Naive thymus-derived CD8-positive, alpha-beta T cell (primary cell): ENCODE results near the gene JARID2. TPM values are rescaled to one million over a fixed set of nuclear protein-coding genes. Genes with fewer than 3 reads are reported as not detected.

ENCODE experiments used
- ATAC-seq, 2 donors: fragments of 150-1000 bp; cut with Tn5 transposase in 1 of 2; sonication (Bioruptor Pico), chemical (Tn5 transposase) in 1 of 2; 1 replicate in 1 of 2; 2 replicates in 1 of 2; pipeline ENCODE4 v1.10.0; 2021; ENCODE audit warnings: mild to moderate bottlenecking in 2 of 2, moderate library complexity in 2 of 2
- POLR2A ChIA-PET: fragments of 350-600 bp; sonication (Branson Sonifier 250); formaldehyde crosslinking; loops from one replicate; lab custom pipeline; 2021; ENCODE audit warnings: antibody characterized with exemption; lab: Charles Lee
- DNase-seq, 10 donors: peaks; one replicate each; pipeline versions ENCODE4 v3.0.0 to v3.0.0-alpha.2; 2020 to 2022
- H3K27ac Mint-ChIP-seq, 10 donors: one replicate each; pipeline ENCODE4 v1.8.0; 2020 to 2022; ENCODE audit warnings: mild to moderate bottlenecking in 10 of 10, mixed read lengths in 10 of 10, moderate library complexity in 4 of 10, inconsistent platforms in 1 of 10
- H3K27me3 Mint-ChIP-seq, 5 donors: one replicate each; pipeline ENCODE4 v1.8.0; 2021 to 2022; ENCODE audit warnings: mixed read lengths in 5 of 5
- H3K36me3 Mint-ChIP-seq, 3 donors: one replicate each; pipeline ENCODE4 v1.8.0; 2020 to 2022; ENCODE audit warnings: mixed read lengths in 3 of 3, mild to moderate bottlenecking in 2 of 3, inconsistent platforms in 1 of 3
- H3K4me1 Mint-ChIP-seq, 4 donors: one replicate each; pipeline ENCODE4 v1.8.0; 2021 to 2022; ENCODE audit warnings: mixed read lengths in 4 of 4
- H3K4me3 Mint-ChIP-seq, 10 donors: one replicate each; pipeline ENCODE4 v1.8.0; 2020 to 2022; ENCODE audit warnings: mild to moderate bottlenecking in 10 of 10, mixed read lengths in 10 of 10, moderate library complexity in 6 of 10, inconsistent platforms in 1 of 10
- H3K9me3 Mint-ChIP-seq, 9 donors: one replicate each; pipeline ENCODE4 v1.8.0; 2020 to 2022; ENCODE audit warnings: mixed read lengths in 9 of 9, mild to moderate bottlenecking in 3 of 9, inconsistent platforms in 1 of 9, moderate library complexity in 1 of 9
- polyA plus RNA-seq, 3 donors: library from polyadenylated mRNA; unstranded; fragments of 300-500 nt; fragmentation: Illumina TruSeq; gene quantifications; one replicate each; pipeline ENCODE4 v1.2.3, GENCODE V29; 2021
- total RNA-seq, 8 experiments: library from RNA in 2 of 8; stranded (reverse) in 2 of 8; gene quantifications; one replicate each; pipeline ENCODE4 v1.2.3 and lab custom pipeline; 2021 to 2026

JARID2 gene
- total and polyA plus RNA-seq, 5 experiments from 2014 or later = 7.6 to 23.5 (median 11.8) TPM

GRCh38 chr6:15257357-15258132 is 11.7 kb downstream of the JARID2 start:
- Mint-ChIP-seq H3K36me3 (peaks cover 3 to 17% (median 4%) of the 10 kb centered on the region in 3 donors), H3K27me3 (no peaks in the 10 kb centered on the region), H3K4me1 (peaks cover 52 to 96% (median 95%) of the 10 kb centered on the region in 4 donors), H3K9me3 (peaks cover 0 to 1% (median 0%) of the 10 kb centered on the region in 9 donors), H3K4me3 (peak overlapping the region in 1 of 10 donors; percentile 19), H3K27ac (peak overlapping the region in 7 of 10 donors; percentile 8 to 70 (median 58))
- ATAC-seq (no peak), DNase-seq (no peak)
- POLR2A ChIA-PET = no interaction called here

DNA sequence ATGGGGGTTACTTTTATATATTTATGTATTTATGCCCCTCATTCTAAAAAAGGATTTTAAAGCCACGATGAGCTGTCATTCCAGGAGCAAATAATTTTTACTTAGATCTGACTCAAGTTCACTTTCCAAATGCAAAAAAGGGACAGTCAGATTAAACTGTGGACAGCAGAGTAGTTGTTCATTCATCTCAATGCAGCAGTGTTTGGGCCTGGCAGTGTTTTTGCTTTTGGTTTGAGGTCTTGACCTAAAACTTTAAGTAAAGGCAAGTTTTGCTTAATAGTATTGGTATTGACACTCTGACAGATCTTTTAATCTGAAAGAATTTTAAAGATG is 13.9 kb downstream of the JARID2 start:
- Mint-ChIP-seq H3K4me3 (peak overlapping the region in 1 of 10 donors; percentile 39), H3K4me1 (peaks cover 55 to 95% (median 94%) of the 10 kb centered on the region in 4 donors)

DNA sequence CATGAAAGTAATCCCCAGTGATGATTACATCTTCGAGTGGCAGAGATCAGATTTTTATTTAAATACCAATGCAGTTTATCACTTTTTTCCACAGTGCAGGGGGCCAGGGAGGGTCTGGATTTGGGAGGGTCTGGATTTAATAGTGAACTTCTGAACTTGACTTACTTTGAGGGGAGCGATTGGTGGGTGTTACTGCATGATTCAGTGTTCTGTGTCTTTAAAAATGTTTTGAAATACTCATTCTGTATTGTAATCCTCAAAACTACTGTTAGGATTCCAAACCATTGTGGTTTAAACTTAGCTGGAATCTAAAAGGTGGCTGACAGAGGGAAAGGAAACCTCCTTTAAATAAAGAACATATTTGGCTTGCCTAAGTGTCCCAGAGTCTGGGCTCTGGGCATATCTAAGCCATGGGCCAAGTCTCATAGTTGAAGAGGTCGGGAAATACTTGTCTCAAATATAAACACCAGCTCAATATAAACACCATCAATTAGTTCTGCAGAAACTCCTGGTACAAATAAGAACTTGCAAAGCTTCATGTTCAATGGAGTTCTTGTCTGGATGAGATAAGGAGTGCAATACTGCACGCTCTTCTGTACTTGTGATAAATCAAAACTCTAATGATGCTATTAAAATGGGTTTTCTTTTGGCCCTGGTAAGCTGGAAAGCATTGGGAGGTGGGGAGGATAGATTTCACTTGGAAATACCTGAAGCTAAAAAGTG is 14.4 kb downstream of the JARID2 start:
- peak overlapping the region; percentile 2 to 81 (median 52) for H3K27ac Mint-ChIP-seq
- ATAC-seq = no peak
- peaks cover 57 to 95% (median 95%) of the 10 kb centered on the region in 4 donors for H3K4me1 Mint-ChIP-seq
- H3K36me3 Mint-ChIP-seq = peaks cover 0 to 4% (median 3%) of the 10 kb centered on the region in 3 donors
- POLR2A ChIA-PET = interaction anchor here (0.7 kb wide), 3 partner anchors 9 to 32 kb away, joined by 3 to 8 read pairs (median 3); no protein-coding TSS in a partner anchor
- H3K27me3 Mint-ChIP-seq = no peaks in the 10 kb centered on the region
- peak overlapping the region in 1 of 10 donors; percentile 7 for H3K4me3 Mint-ChIP-seq
- no peak for DNase-seq
- peaks cover 0 to 1% (median 0%) of the 10 kb centered on the region in 9 donors for H3K9me3 Mint-ChIP-seq

More for the DNA sequence above, 13.9 kb downstream of the JARID2 start:
- no peak for ATAC-seq
- peaks cover 0 to 4% (median 3%) of the 10 kb centered on the region in 3 donors for H3K36me3 Mint-ChIP-seq
- DNase-seq = no peak
- H3K27ac Mint-ChIP-seq = peak overlapping the region; percentile 2 to 75 (median 60)
- peaks cover 0 to 1% (median 0%) of the 10 kb centered on the region in 9 donors for H3K9me3 Mint-ChIP-seq
- no peaks in the 10 kb centered on the region for H3K27me3 Mint-ChIP-seq
- POLR2A ChIA-PET = no interaction called here

- peaks cover 61 to 95% (median 95%) of the 10 kb centered on the region in 4 donors for H3K4me1 Mint-ChIP-seq
- H3K9me3 Mint-ChIP-seq = peaks cover 0 to 1% (median 0%) of the 10 kb centered on the region in 9 donors
- peak overlapping the region in 8 of 10 donors; percentile 37 to 84 (median 62) for H3K27ac Mint-ChIP-seq
- DNase-seq (no peak), ATAC-seq (no peak)
- peak overlapping the region in 9 of 10 donors; percentile 15 to 90 (median 63) for H3K4me3 Mint-ChIP-seq
- POLR2A ChIA-PET = interaction anchor here (1.3 kb wide), 1 partner anchor 11 kb away, joined by 4 read pairs; no protein-coding TSS in a partner anchor
- H3K36me3 Mint-ChIP-seq = peaks cover 2 to 4% (median 3%) of the 10 kb centered on the region in 3 donors
- no peaks in the 10 kb centered on the region for H3K27me3 Mint-ChIP-seq
Observed at GRCh38 chr6:15263780-15264374, 18.0 kb downstream of the JARID2 start.

- H3K27ac Mint-ChIP-seq = peak overlapping the region in 9 of 10 donors; percentile 2 to 84 (median 71)
- peaks cover 2 to 4% (median 3%) of the 10 kb centered on the region in 3 donors for H3K36me3 Mint-ChIP-seq
- POLR2A ChIA-PET = interaction anchor here (1.3 kb wide), 1 partner anchor 11 kb away, joined by 4 read pairs; no protein-coding TSS in a partner anchor
- peaks cover 0 to 1% (median 0%) of the 10 kb centered on the region in 9 donors for H3K9me3 Mint-ChIP-seq
- H3K4me3 Mint-ChIP-seq = peak overlapping the region in 9 of 10 donors; percentile 52 to 90 (median 63)
- H3K27me3 Mint-ChIP-seq = no peaks in the 10 kb centered on the region
- peak in 1 of 10 donors; percentile 19 for DNase-seq
- ATAC-seq = peak; percentile 37 to 44
- H3K4me1 Mint-ChIP-seq = peaks cover 56 to 95% (median 94%) of the 10 kb centered on the region in 4 donors
Observed at GRCh38 chr6:15264412-15264811, 18.5 kb downstream of the JARID2 start.

DNA sequence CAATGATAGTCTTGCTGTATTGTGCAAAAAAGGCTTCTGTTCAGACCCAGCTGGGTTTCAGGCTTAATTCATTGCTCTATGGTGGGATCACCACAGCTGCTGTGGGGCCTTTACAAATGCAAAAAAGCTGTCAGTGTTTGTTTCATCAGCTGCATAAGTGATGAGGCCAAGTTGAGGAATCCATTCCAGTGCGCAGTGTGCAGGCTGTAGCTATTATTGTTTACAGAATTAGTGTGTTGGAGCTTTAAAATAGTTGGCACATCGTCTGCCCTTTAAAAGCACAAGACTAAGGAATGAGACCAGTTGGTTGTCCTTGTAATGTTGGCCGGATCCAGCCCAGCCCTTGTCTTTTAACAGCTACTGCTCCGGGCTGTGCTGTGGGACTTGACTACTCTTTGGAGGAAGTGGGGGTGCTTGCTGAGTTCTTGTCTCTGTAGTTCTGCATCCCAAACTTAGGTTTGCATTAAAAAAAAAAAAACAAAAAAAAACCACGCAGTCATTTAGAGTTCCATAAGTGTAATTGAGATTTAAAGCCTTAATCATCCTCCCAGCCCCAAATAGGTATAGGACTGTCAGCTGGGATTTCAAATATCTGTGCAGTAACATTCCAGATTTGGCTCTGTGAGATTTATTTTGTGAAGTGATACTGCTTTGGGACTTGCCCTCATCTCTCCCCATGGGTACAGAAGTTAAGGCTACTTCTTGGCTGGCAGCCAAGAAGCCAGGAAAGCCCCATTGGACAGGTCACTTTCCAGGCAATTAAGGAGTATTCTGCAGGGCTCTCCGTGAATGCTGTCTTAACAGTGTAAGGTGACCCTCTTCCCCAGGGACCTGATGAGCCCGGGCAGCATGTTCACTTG is 19.3 kb downstream of the JARID2 start:
- Mint-ChIP-seq H3K27me3 (no peaks in the 10 kb centered on the region), H3K36me3 (peaks cover 3 to 5% (median 4%) of the 10 kb centered on the region in 3 donors), H3K4me1 (peaks cover 53 to 95% (median 94%) of the 10 kb centered on the region in 4 donors), H3K27ac (peak overlapping the region in 9 of 10 donors; percentile 5 to 84 (median 39)), H3K9me3 (peaks cover 0 to 1% (median 0%) of the 10 kb centered on the region in 9 donors), H3K4me3 (peak overlapping the region; percentile 52 to 90 (median 63))
- POLR2A ChIA-PET = interaction anchor here (1.0 to 2.1 kb wide), 3 partner anchors 9 to 16 kb away, joined by 3 to 8 read pairs (median 4); no protein-coding TSS in a partner anchor
- peak; percentile 47 to 51 for ATAC-seq
- peak in 1 of 10 donors; percentile 17 for DNase-seq

DNA sequence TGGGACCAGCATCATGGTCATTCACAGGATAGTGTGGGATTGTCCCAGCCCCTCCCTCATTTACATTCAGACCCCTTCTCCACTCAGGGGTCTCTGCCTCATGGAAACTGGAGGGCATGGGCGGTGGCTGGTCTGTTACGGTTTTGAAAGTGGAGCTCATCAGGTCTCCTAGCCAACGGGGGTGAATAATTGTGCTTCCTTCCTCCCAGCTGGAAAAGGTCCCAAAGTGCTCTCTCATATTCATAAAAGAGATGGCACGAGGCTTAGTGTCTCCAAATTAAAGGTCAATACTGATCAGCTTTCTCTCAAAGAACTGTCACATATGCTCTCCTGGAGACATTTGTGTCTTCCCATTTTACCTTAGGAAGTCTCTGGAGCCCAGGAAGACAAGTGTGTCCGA is 19.9 kb downstream of the JARID2 start:
- POLR2A ChIA-PET = interaction anchor here (0.7 to 2.1 kb wide), 3 partner anchors 10 to 1054 kb away, joined by 3 to 8 read pairs (median 3); no protein-coding TSS in a partner anchor
- H3K9me3 Mint-ChIP-seq = peaks cover 0 to 1% (median 0%) of the 10 kb centered on the region in 9 donors
- peak overlapping the region in 5 of 10 donors; percentile 22 to 79 (median 67) for H3K27ac Mint-ChIP-seq
- peaks cover 49 to 95% (median 92%) of the 10 kb centered on the region in 4 donors for H3K4me1 Mint-ChIP-seq
- H3K4me3 Mint-ChIP-seq = peak overlapping the region in 9 of 10 donors; percentile 52 to 90 (median 70)
- no peaks in the 10 kb centered on the region for H3K27me3 Mint-ChIP-seq
- ATAC-seq (no peak), DNase-seq (no peak)
- peaks cover 3 to 5% (median 4%) of the 10 kb centered on the region in 3 donors for H3K36me3 Mint-ChIP-seq

- peak in 1 of 10 donors; percentile 29 for DNase-seq
- Mint-ChIP-seq H3K27ac (peak overlapping the region in 7 of 10 donors; percentile 3 to 79 (median 67)), H3K27me3 (no peaks in the 10 kb centered on the region), H3K4me3 (peak overlapping the region in 9 of 10 donors; percentile 52 to 90 (median 70)), H3K36me3 (peaks cover 3 to 5% (median 4%) of the 10 kb centered on the region in 3 donors), H3K9me3 (peaks cover 0 to 1% (median 0%) of the 10 kb centered on the region in 9 donors), H3K4me1 (peaks cover 51 to 94% (median 91%) of the 10 kb centered on the region in 4 donors)
- peak; percentile 46 to 49 for ATAC-seq
- POLR2A ChIA-PET = interaction anchor here (0.7 to 2.1 kb wide), 3 partner anchors 11 to 1054 kb away, joined by 3 to 8 read pairs (median 3); no protein-coding TSS in a partner anchor
Observed at GRCh38 chr6:15266423-15266996, 20.6 kb downstream of the JARID2 start.

- POLR2A ChIA-PET = interaction anchor here (1.0 to 2.1 kb wide), 2 partner anchors 13 to 18 kb away, joined by 3 to 8 read pairs; no protein-coding TSS in a partner anchor
- ATAC-seq (no peak), DNase-seq (no peak)
- Mint-ChIP-seq H3K36me3 (peaks cover under 1 to 5% (median 1%) of the 10 kb centered on the region in 3 donors), H3K9me3 (no peaks in the 10 kb centered on the region), H3K27ac (peak overlapping the region in 9 of 10 donors; percentile 17 to 80 (median 59)), H3K27me3 (no peaks in the 10 kb centered on the region), H3K4me1 (peaks cover 51 to 98% (median 96%) of the 10 kb centered on the region in 4 donors), H3K4me3 (peak overlapping the region in 6 of 10 donors; percentile 3 to 70 (median 50))
Observed at GRCh38 chr6:15267221-15267620, 21.4 kb downstream of the JARID2 start.

DNA sequence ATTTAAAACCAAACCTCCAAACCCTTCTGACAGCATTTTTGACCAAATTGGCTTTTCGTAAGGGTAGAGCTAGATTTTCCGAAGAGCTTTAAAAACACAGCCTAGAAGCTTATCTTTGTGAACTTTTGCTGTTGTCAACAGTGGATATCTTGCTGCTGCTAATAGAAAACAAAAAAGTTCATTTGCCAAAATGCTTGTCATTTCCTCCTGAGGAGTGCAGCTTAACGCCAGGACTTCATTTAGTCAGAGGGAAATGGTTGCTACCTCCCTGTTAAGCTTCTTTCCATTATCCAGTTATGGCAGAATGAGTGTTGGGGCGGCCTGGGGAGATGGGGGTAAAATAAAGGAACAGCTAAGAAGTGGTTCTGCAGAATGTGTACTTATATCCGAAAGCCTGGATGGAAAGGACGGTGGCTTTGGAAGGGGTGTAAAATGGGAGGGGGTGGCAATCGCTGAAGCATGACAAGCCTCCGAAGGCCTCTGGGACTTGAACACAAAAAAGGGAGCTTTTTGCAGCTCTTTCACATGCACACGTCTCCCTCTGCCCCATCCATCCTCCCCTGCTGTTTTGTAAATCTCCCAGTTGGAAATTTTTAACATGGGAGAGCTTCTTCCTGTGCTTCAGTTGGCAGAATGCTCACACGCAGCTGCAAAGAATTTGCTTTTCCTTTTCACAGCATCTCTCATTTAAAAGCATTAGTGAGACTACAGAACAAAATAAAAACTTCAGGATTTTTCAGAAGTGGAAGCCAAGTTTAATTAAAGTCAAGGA is 22.5 kb downstream of the JARID2 start:
- H3K27me3 Mint-ChIP-seq = no peaks in the 10 kb centered on the region
- peak overlapping the region in 7 of 10 donors; percentile 2 to 52 (median 33) for H3K4me3 Mint-ChIP-seq
- peak overlapping the region in 5 of 10 donors; percentile 8 to 62 (median 47) for H3K27ac Mint-ChIP-seq
- no peaks in the 10 kb centered on the region for H3K9me3 Mint-ChIP-seq
- ATAC-seq = no peak
- no peak for DNase-seq
- peaks cover 0 to 5% (median 2%) of the 10 kb centered on the region in 3 donors for H3K36me3 Mint-ChIP-seq
- POLR2A ChIA-PET = interaction anchor here (1.0 kb wide), 2 partner anchors 12 to 20 kb away, joined by 3 read pairs; no protein-coding TSS in a partner anchor
- H3K4me1 Mint-ChIP-seq = peaks cover 46 to 98% (median 95%) of the 10 kb centered on the region in 4 donors
